Stimulated activated CD8-positive, alpha-beta memory T cell treated with anti-CD3 and anti-CD28 coated beads, Interleukin-15, amount 100 ng/mL, for 1 hour (primary cell): ENCODE measurements around the gene HSD17B8.
"Not testable (repeated sequence)": the region's sequence is repeated elsewhere in the genome, so short reads cannot be mapped to it uniquely, and the experiment has no call there.

ENCODE experiments used
- DNase-seq: peaks from one replicate; pipeline ENCODE4 v3.0.0-alpha.2; 2020; ENCODE audit warnings: low read depth

Gene HSD17B8

DNA sequence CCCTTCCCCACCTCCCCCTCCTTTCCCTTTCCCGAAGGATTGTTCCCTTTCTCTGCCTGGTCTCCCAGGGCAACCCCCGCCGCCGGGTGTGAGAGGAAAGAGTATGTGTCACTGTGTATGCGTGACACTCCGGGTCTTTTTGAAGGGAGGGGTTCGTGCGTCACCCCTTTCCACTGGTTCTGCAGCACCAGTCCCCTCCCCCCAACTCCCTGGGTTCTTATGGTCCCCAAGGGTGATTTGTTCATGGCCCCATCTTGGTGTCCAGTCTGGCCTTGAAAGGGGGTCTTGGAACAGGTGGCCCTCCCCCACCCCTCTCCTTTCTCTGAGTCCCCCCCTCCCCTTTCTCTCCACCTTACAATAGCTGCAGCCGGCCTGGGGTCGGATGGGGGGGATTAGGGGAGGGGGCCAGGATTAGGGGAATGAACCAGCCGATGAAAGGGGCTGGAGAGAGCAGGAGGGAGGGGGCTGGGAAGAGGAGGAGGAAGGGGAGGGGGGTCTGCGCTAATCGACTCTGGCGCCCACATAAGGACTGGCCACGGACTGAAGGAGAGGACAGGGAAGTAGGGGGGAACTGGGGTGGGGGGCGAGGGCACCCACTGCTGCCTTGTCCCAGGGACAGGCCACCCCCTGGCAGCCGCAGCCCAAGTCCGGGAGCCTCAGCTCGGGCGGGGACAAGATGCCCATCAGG lies 2.6 kb downstream of the HSD17B8 start:
- DNase-seq: no peak

DNA sequence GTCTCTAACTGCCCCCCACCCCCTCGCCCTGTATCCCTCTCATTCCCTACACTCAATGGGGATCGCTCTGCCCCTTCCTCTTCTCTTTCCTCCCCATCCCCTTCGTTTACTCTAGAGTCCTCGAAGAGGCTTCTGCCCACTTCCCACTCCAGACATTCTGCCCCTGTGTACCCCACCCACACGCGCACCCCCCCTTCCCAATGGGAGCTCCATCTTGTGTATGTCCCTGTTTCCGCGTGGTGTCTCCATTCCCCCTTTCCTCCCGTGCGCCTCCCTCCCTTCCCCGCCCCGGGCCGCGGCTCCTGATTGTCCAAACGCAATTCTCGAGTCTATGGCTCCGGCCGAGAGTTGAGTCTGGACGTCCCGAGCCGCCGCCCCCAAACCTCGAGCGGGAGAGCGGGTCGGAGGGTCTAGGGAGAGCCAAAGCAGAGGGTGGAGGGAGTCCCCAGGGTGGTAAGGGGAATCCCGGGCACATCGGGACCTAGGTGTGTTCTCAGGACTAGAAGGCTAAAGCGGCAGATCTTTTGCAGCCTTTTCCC lies 3.2 kb downstream of the HSD17B8 start:
- DNase-seq: no peak

DNA sequence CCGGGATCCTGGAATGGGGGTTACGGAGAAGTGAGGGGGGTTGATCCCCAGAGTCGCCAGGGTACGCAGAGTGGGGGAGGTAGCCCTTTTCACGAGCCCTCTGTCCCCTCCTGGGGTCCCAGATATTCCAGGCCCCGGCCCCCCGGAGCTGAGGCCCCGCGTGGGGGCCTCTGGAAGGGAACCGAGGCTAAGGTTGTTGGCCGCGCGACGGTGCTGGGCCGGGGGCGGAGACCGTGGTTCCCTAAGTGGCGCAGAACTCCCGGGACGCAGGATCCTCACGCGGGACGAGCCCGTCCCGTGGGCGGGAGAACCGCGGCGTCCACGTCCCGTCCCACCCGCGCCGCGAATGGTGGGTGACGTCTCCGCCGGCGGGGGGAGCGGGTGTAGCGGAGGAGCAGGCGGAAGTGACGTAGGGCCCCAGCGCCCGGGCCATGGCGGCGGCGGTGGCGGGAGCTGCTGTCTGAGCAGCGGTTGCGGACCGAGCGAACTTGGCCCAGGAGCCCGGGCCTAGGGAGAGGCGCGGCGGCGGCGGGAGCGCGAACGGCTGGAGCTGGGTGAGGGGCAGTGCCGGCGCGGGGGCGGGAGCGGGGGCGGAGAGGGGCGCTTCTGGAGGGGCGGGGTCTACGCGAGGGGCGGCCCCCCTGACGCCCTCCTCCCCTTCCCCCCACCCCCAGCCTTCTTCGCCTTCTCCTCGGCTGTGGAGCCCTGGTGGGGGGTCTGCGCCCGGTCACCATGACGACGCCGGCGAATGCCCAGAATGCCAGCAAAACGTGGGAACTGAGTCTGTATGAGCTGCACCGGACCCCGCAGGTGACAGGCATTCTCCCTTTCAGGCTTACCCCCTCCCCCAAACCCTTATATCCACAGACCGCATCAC lies 3.9 kb downstream of the HSD17B8 start, which contains the start of gene RING1:
TSS of gene RING1 (plus strand) at position 410 of the 877 bp plus-strand sequence. CDS start at position 733, 323 bp downstream.
- DNase-seq: peak; percentile 70

DNA sequence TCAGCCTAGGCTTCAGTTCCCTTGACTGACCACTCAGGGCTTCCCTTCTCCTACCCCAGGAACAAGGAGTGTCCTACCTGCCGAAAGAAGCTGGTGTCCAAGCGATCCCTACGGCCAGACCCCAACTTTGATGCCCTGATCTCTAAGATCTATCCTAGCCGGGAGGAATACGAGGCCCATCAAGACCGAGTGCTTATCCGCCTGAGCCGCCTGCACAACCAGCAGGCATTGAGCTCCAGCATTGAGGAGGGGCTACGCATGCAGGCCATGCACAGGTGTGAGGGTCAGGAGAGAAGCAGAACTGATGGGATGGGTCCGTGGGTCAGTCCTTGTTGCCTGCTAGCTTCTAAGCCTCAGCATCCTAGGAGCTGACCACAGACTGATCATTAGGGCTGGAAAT lies 5.4 kb downstream of the HSD17B8 start:
- no peak for DNase-seq

DNA sequence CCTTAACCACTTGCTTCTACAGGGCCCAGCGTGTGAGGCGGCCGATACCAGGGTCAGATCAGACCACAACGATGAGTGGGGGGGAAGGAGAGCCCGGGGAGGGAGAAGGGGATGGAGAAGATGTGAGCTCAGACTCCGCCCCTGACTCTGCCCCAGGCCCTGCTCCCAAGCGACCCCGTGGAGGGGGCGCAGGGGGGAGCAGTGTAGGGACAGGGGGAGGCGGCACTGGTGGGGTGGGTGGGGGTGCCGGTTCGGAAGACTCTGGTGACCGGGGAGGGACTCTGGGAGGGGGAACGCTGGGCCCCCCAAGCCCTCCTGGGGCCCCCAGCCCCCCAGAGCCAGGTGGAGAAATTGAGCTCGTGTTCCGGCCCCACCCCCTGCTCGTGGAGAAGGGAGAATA lies 6.7 kb downstream of the HSD17B8 start:
- no peak for DNase-seq

DNA sequence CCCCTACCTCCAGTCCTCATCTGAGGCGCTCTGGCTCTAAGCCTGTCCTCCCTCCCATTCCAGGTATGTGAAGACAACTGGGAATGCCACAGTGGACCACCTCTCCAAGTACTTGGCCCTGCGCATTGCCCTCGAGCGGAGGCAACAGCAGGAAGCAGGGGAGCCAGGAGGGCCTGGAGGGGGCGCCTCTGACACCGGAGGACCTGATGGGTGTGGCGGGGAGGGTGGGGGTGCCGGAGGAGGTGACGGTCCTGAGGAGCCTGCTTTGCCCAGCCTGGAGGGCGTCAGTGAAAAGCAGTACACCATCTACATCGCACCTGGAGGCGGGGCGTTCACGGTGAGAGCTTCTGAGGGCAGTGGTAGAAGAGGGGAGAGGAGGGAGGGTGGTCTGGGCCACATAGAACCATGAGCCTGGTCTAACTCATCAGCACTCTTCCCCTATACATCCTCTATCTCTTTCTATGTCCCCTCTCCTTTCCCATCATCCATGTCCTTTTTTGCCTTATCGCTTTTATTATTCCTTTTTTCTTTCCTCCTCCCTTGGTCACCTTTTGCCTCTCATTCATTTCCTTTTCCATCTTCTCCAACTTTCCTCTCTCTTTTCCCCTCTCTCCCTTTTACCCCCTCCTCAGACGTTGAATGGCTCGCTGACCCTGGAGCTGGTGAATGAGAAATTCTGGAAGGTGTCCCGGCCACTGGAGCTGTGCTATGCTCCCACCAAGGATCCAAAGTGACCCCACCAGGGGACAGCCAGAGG lies 7.4 kb downstream of the HSD17B8 start:
- DNase-seq: no peak

DNA sequence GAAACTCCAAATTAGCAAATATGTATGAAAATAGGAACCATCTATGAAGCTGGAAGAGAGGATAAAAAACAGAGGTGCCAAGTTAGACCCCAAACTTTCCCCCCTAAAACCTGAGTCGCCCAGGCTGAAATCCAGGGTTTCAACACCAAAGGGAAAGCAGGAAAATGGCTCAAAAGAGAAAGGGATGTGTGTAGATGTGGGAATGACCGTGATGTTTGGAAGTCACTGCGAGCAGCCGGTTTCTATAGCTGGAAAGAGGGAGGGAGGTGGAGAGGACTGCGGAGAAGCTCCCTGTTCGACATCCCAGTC lies 8.4 kb downstream of the HSD17B8 start:
- no peak for DNase-seq

DNA sequence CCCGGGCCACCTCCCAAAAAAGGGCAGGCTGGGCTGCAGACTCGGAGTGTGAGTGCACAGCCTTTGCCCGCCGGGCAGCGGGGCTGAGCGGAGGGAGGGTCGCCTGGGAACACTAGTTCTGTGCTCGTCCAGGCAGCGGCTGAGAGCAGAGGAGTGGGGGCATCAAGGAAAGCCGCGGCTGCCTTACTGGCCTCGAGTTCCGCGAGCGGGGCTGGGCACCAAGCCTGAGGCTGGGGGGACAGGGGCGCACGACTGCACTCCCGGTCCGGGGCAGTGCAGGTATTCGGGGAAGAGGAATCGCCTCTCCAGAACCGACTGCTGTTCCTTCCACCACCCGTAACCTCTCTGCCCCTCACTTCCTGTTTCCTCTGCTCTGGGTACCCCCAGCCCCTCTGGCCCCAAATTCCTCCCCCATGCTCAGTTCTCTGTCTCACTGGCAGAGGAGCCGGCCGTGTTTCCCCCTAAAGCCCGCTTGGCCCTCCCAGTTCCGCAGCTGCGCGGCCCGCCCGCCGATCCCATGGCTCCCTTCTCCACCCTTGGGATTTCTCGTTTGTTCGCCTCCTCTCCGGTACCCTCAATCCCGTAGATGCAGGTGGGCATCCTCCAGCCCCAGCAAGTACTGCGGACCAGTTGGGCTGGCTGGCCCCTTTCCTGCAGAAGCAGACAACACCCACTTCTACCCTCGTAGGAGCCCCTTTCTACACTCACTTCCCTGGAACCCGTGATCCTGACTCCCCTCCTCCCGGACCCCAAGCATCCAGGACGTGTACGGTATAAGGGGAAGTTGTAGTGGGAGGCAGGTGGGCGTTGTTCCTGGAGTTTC lies 8.9 kb downstream of the HSD17B8 start:
- no peak for DNase-seq

DNA sequence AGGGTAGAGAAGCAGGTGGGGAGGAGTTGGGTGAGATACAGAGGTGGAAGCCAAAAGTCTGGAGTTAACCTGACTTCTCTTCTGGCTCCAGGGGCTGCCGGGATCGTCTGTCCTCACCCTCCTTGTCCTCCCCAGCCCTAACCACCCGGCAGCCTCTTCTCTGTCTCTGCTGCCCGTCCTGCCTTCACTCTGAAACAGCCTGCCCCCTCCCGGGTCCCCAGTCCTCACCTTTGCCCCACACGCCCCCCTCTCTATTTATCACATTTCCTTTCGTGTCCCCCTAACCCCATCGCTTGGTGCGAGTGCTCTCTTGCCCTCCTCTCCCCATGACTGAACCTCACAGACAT lies 9.5 kb downstream of the HSD17B8 start:
- DNase-seq: no peak

DNA sequence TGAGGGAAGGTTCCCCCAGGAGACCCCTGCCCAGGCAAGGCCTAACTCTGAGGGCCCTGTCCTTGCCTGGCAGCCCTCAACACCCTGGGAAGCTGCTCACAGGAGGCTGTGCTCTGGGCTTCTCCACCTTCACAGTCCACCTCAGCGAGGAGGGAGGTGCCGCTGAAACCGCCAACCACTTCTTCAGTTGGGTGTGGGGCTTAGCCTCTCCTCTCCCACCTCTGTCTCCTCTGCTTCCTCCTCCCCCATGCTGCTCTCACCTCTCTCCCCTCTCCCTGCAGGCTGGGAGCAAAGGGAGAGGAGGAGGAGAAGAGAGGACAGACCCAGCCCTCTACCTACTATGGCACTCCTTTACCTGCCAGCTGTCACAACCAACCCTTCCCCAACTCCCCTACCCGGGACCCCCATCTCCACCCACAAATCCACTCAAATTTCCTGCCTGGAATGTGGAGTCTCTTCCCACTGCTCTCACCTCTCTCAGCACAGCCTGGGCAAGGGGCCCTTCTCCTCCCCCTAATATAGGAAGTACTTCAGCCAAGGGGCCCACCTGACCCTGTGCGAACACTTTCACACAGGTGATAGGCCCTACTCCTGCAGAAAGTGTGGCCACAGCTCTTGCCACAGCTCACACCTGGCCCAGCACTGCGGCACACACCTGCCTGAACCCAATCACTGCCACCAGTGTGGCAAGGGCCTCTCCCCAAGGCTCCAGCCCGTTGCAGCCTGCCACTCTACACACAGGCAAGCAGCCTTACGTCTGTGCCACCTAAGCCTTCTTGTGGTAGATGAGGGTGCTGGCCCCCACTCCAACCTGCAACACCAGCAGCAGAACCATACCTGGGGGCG lies 11.0 kb downstream of the HSD17B8 start:
- no peak for DNase-seq

DNA sequence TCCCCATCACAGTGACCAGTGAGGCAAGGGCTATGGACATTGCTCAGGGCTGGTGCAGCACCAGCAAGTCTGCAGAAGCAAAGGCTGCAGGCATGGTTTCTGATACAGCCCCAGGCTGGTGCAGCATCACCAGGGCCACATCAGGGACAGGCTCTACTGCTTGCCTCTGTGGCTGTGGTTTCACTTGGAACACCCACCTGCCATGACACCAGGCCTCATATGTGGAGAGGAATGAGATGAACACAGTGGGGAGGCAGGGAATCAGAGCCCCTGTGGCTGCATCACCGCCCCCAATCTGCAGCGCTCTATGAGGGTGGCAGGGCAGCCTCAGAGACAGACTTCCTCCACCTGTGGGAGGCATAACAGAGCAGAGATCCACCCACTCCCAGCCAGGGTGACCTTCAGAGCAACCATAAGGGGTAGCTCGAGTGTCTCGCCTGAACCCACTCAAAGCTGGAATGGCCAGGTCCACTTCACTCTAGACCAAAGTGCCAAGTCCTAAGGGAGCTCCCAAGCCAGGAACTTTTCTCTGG lies 11.7 kb downstream of the HSD17B8 start:
- DNase-seq: no peak

DNA sequence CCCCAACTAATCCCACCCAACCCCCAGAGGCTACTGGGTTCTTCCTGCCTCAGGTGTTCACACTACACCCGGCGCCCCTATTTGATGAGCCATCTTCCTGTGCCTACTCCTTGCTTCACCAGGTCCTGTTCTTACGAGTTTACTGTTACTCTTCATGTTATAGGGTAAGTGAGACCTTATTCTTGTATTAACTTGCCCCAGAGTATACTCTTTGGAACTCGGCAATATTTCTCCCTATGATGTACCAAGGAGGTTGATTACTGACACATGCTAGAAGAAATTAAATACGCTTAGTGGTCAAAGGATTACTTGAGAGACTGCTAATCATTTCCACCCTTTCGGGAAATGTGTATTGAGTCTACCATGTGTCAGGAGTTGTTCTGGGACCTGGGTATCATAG lies 12.8 kb downstream of the HSD17B8 start:
- no peak for DNase-seq

DNA sequence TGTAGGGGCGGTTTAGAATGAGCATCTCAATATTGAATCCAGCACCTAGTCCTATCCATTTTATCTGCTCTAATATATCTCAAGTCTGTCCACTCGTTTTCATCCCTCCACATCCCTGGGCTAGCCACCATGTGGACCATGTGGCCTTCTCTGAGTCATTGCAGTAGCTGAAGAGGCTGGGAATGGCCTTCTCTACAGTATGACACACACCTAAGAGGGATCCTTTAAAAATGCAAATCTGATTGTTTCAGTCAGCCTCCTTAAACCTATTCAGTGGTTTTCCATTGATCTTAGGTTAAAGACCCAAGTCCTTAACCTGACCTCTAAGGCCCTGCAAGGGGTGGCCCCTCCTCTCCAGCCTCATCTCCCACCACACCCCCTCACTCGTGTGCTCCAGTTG lies 13.2 kb downstream of the HSD17B8 start:
- DNase-seq: no peak

DNA sequence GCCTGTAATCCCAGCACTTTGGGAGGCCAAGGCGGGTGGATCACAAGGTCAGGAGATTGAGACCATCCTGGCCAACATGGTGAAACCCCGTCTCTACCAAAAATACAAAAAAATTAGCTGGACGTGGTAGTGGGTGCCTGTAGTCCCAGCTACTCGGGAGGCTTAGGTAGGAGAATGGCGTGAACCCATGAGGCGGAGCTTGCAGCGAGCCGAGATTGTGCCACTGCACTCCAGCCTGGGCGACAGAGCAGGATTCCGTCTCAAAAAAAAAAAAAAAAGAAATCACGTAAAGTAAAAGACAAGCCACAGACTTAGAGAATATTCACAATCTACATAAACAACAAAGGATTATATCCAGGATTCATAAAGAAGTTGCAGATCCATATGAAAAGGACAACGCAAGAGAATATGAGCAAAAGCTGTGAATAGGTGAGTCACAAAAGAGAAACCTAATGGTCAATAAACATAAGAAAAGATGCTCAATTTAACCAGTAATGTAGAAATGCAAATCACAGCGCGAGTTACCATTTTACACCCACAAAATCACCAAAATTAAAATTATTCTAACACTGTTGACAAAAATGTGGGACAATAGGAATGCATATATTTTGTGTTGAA lies 22.2 kb downstream of the HSD17B8 start:
- DNase-seq: not testable (repeated sequence)

DNA sequence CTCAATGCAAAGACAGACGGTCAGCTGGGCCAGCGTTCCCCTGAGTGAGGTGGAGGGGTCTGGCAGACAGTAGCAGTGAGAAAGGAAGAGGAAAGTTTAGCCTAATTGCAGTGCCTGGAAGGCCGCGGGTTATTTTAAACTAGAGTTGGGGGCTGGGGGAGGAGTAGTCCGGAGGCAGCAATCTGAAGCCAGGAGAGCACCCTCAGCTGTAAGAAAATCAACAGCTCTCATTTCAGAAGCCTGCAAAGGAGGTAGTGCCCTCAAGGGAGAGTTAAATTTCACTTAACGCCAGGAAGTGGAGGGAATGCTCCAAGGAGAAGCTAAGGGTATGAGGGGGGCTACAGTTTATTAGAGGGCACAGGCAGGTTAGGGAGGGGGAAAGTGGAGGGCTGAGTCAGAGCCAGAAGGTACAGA lies 30.8 kb downstream of the HSD17B8 start:
- no peak for DNase-seq

DNA sequence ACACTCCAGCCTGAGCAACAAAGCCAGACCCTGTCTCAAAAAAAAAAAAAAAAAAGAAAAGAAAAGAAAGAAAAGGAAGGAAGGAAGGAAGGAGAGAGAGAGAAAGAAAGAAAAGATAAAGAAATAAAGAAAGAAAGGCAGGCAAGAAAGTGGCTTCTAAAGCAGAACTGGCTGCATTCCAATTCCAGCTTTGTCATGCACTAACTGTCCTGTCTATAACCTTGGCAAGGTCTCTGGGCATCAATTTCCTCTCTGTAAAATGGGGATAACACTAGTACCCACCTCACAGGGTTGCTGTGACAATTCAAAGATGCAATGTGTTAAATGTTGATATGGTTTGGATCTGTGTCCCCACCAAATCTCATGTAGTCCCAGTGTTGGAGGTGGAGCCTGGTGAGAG lies 31.9 kb downstream of the HSD17B8 start:
- no peak for DNase-seq

DNA sequence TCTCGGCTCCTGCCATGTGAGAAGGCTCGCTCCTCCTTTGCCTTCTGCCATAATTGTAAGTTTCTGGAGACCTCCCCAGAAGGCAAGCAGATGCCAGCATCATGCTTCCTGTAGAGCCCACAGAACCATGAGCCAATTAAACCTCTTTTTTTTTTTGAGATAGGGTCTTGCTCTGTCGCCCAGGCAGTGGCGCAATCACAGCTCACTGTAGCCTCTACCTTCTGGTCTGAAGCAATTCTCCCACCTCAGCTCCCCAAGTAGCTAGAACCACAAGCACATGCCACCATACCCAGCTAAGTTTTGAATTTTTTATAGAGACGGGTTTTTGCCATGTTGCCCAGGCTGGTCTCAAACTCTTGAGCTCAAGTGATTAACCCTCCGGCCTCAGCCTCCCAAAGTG lies 32.4 kb downstream of the HSD17B8 start:
- DNase-seq: no peak

DNA sequence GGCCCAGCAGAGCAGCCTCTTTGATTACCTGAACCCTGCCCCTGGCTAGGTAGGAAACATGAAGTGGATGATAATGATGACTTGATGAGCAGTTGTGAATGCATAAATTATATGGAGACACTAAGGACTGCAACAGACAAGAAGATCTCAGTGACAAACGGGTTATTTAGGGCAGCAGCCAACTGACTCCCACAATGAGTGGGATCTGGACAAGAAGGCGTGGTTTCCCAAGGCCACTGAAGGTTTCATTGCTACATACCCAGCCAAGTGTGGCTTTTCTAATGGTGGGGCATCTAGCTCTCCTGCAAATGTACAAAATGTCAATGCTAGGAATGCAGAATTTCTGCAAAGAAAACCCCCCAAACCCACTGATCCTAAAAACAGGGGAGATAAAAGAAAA lies 33.3 kb downstream of the HSD17B8 start:
- DNase-seq: no peak

DNA sequence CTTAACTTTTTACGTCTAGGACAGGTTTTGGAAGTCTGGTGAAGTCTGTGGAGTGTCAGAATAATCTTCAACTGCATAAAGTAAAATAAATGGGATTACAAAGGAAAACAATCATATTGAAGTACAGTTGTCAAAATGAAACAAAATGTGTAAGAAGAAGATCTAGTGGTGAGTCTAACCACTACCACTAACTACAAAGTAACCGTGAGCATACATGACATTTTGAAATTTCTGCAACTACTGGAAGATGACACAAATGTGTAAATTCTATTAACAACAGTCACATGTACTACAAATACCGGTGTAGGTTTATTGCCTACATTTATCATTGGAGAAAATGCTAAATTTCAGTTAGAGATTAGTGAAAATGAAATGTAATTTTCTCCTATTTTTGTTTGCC lies 37.5 kb downstream of the HSD17B8 start:
- no peak for DNase-seq

DNA sequence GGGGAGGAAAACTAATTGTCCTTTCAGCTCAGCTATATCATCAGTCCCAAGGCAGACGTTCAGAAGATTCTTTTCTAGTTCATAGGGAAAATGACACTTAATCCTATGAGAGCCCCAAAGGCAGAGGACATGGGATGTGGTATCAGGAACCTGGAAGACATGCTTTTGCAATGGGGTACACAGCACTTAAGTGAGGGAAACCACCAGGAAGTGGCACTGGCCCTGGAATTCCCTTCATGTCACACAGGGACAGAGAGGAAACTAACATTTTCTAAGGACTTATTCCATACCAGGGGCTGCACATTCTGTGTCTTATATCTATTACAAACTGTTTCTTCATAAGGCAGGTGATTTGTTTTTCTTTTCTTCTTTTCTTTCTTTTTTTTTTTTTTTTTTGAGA lies 39.0 kb downstream of the HSD17B8 start:
- no peak for DNase-seq
